Fibroblast of villous mesenchyme (primary cell): ENCODE data around the gene PTPRB. TPM values are rescaled to one million over a fixed set of nuclear protein-coding genes. Genes with fewer than 3 reads are reported as not detected.

Experiments used
- DNase-seq: peaks from one replicate; pipeline ENCODE4 v3.0.0-alpha.2; 2010; ENCODE audit warnings: low read depth
- H3K4me3 ChIP-seq: 2 replicates; pipeline ENCODE4 v1.5.1; 2011; ENCODE audit warnings: low read depth, mild to moderate bottlenecking, low read length
- CTCF ChIP-seq: IDR thresholded peaks from 2 replicates; pipeline ENCODE4 v1.5.1; 2012; ENCODE audit warnings: low read depth, mild to moderate bottlenecking, low read length; ENCODE audit not compliant: insufficient read depth
- total RNA-seq: library from RNA; depleted of rRNA; stranded (reverse); fragments of >200 nt; gene quantifications from 2 replicates; pipeline ENCODE4 v1.2.3, GENCODE V29; 2012

The PTPRB gene
- total RNA-seq, 1 donor = 0.43 TPM

GRCh38 chr12:70645494-70646317 is 8.5 kb upstream of the PTPRB start:
- H3K4me3 ChIP-seq = peak overlapping the region; percentile 1
- TF ChIP-seq CTCF = no peak
- peak; percentile 71 for DNase-seq

- DNase-seq = no peak
- H3K4me3 ChIP-seq = no peak overlapping the region
- no peak for TF ChIP-seq CTCF
These were observed 7.6 kb upstream of the PTPRB start for GRCh38 chr12:70644861-70645260.

- no peak for DNase-seq
- no peak overlapping the region for H3K4me3 ChIP-seq
- no peak for TF ChIP-seq CTCF
These were observed 6.7 kb upstream of the PTPRB start for GRCh38 chr12:70643939-70644338.

GRCh38 chr12:70641691-70642090 is 4.5 kb upstream of the PTPRB start:
- DNase-seq = no peak
- no peak overlapping the region for H3K4me3 ChIP-seq
- no peak for TF ChIP-seq CTCF

GRCh38 chr12:70640901-70641300 is 3.7 kb upstream of the PTPRB start:
- no peak for DNase-seq
- H3K4me3 ChIP-seq = no peak overlapping the region
- no peak for TF ChIP-seq CTCF

- TF ChIP-seq CTCF = no peak
- no peak overlapping the region for H3K4me3 ChIP-seq
- no peak for DNase-seq
These were observed 2.3 kb upstream of the PTPRB start for GRCh38 chr12:70639535-70639934.
